Stimulated activated CD4-positive, alpha-beta T cell treated with anti-CD3 and anti-CD28 coated beads, TNF-alpha, amount 100 ng/mL, for 48 hours (primary cell): ENCODE data around the gene CIAO2A.
"Not testable (repeated sequence)": the region's sequence is repeated elsewhere in the genome, so short reads cannot be mapped to it uniquely, and the experiment has no call there.

Experiments used
- DNase-seq, 3 donors: peaks; one replicate each; pipeline ENCODE4 v3.0.0-alpha.2; 2020; ENCODE audit warnings: low read depth in 3 of 3

Gene CIAO2A

GRCh38 chr15:64071931-64072765, 21.5 kb downstream of the CIAO2A start:
- no peak for DNase-seq

DNA sequence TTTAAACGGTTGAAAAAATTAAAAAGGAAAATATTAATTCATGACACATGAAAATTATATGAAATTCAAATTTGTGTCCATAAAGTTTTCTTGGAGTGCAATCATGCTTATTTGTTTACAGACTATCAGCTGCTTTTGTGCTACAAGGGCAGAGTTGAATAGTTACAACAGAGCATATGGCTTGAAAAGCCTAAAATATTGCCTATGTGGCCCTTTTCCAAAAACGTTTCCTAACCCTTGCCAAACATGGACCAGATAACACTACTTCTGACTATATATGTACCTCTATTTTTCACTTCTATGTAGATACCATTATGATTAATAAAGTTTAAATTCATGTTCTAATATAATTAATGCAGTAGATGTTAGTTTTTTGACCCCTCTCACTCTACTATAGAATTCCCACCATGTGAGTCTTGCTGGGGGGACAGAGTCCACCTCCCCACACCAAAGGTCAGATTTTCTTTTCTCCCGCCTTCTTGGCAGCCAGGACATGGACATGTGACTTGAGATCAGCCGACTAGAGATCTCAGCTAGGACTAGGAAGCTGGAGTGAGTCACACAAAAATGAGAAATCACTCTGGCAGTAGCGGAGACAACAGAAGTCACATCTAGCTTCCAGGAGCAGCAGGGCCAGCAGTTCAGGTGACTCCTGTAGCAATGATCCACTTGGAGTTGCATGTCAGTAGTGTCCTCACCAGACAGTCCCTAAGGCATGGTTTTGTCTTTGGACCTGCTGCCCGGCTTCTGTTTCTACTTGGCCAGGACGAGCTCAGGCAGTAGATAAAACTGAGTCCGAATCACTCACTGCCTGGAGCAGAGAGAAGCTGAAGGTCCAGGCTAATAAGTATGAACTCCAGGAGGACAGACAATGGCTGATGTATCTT, 22.4 kb downstream of the CIAO2A start:
- no peak for DNase-seq

- no peak for DNase-seq
These were observed 23.5 kb downstream of the CIAO2A start for GRCh38 chr15:64070106-64070505.

GRCh38 chr15:64068133-64068532, 25.5 kb downstream of the CIAO2A start:
- no peak for DNase-seq

DNA sequence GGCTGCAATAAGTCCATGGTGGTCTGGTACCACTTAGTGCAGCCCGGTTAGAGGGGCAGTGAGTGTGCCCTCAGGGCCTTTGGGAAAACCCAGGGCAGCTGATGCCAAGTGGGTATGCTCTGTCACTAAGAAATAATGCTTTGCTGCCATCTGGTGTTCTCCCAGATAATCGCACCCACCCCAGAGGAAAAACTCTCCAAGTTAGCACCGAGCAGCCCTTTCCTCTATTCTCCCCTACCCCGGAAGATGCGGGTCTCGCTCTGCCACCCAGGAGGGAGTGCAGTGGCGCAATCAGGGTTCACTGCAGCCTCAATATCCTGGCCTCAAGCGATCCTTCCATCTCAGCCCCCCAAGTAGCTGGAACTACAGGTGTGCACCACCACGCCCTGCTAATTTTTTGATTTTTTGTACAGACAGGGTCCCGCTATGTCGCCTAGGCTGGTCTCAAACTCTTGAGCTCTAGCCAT, 26.0 kb downstream of the CIAO2A start:
- DNase-seq = peak; percentile 14 to 46 (median 44)

DNA sequence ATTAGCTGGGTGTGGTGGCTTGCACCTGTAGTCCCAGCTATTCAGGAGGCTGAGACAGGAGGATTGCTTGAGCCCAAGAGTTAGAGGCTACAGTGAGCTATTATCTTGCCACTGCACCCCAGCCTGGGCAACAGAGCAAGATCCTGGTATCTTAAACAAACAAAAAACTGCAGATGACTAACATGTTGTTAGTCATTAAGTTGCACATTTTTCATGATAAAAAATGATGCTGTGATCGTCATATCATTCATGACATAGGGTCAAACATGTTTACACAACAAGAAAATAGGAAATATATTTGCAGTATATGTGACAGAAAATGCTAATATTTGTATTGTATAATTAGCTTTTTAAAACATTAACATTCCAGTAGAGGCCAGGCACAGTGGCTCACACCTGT, 27.2 kb downstream of the CIAO2A start:
- DNase-seq = no peak

- DNase-seq = no peak
These were observed 32.9 kb downstream of the CIAO2A start for GRCh38 chr15:64060716-64061115.

DNA sequence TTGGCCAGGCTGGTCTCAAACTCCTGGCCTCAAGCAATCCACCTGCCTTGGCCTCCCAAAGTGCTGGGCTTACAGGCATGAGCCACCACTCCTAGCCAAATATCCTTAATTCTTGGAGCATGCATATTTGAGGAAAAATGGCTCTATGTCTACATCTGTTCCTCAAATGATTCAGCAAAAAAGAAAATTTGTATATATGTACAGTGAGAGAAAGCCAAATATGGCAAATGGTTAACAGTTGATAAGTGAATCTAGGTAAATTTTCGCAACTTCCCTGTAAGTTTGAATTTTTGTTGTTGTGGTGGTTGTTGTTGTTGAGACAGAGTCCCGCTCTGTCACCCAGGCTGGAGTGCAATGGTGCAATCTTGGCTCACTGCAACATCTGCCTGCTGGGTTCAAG, 34.5 kb downstream of the CIAO2A start:
- DNase-seq = not testable (repeated sequence)

GRCh38 chr15:64058279-64058678, 35.4 kb downstream of the CIAO2A start:
- DNase-seq = no peak

DNA sequence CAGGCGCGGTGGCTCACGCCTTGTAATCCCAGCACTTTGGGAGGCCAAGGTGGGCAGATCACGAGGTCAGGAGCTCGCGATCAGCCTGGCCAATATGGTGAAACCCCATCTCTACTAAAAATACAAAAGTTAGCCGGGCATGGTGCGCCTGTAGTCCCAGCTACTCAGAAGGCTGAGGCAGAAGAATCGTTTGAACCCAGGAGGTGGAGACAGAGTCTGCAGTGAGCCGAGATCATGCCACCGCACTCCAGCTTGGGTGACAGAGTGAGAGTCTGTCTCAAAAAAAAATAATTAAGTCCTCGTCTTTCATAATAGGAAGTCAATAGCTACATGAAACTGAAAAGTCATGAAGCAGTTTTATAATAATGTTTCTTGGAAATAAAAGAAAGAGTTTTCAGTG, 40.0 kb downstream of the CIAO2A start:
- not testable (repeated sequence) for DNase-seq

DNA sequence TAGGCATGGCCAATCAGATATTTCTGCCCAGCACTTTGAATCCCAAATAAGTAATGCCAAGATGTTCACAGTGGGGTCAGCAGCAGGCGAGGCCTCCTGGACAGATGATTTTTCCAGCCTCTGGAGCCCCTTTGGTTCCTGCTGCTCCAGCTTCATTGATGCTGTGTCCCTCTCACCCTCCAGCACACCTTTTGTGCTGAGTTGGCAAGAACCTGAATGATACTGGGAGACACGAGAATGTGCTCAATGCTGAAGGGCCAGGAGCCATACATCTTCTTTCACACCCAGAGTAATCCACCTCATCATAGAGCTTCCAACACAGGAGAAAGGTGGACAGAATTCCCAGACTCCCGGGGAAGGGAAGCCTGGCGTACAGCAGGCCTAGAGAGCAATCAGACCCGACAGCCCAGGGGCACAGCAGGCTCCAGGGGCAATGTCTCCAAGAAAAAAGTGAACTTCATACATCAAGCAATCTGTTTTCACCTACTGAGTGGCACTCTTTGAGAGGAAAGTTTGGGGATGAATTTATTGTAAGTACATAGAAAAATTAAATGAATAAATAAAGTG, 40.6 kb downstream of the CIAO2A start:
- DNase-seq = no peak

- DNase-seq = no peak
These were observed 42.0 kb downstream of the CIAO2A start for GRCh38 chr15:64051407-64052259.

DNA sequence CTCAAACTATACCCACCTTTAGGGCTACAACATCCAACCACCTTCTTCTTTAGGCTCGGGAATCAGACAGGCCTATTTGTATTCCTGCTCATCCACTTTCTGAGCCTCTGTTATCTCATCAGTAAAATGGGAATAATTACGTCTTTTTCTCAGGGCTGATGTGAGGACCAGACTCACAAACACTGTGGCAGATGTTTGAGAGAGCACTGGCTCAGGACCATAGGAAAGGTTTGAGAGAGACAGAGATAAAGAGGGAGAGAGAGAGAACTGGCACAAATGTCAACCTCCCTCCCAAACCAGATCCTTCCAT, 42.6 kb downstream of the CIAO2A start:
- DNase-seq = no peak

- DNase-seq = no peak
These were observed 43.2 kb downstream of the CIAO2A start for GRCh38 chr15:64050281-64051092.

- no peak for DNase-seq
These were observed 44.7 kb downstream of the CIAO2A start for GRCh38 chr15:64048781-64049460.

DNA sequence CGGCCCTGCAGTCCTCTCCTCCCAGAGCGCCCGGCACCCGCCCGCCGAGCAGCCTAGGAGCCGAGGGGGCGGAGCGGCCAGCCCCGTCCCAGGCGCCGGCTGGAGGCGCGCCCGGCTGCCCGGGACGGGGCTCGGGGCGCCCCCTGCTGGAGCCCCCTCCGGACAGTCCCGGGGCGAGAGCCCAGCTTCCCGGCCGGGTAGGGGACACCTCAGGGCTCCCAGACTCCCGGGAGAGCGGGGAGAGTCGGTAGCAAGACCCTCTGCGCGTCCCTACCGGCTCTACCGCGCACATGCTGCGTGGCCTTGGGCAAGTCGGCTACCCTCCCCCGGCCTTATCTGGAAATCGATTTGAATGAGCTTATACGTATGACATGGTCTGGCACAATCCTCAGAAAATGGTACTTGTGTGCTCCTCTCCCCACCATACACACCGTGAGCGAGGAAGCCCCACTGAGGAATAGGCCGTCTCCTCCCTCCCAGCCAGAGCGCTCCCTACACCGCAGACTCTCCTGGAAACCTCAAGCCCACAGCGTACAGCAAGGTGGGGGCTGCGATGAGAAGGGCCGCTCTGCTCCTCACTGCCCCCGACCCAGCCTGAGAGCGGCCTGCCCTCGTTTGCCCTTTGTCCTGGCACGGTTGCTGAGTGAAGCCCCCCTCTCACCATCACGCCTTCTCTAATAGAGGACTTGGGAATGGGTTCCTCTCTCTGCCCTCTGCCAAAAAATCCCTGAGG, 47.1 kb downstream of the CIAO2A start, which contains the start of gene DAPK2:
TSS of gene DAPK2 (minus strand) at position 65 of the 733 bp plus-strand sequence. CDS start 6,224 bp downstream, outside the sequence.
- peak; percentile 9 to 63 (median 44) for DNase-seq

- no peak for DNase-seq
These were observed 47.7 kb downstream of the CIAO2A start for GRCh38 chr15:64045774-64046420.

- no peak for DNase-seq
These were observed 48.6 kb downstream of the CIAO2A start for GRCh38 chr15:64045101-64045435.
